GM18519 (cell line): ENCODE measurements around the gene GAREM1.
"Not testable (repeated sequence)": the region's sequence is repeated elsewhere in the genome, so short reads cannot be mapped to it uniquely, and the experiment has no call there.

Source experiments
- ATAC-seq: cut with Tn5 transposase; IDR thresholded peaks from one replicate; pipeline ENCODE4 v1.9.1; 2021; ENCODE audit warnings: mild to moderate bottlenecking, moderate library complexity; ENCODE audit not compliant: unreplicated experiment, low FRiP score

Gene GAREM1

GRCh38 chr18:32270341-32270740 is 200.3 kb downstream of the GAREM1 start:
- ATAC-seq: no peak

GRCh38 chr18:32267463-32267862 is 203.2 kb downstream of the GAREM1 start:
- no peak for ATAC-seq

GRCh38 chr18:32264401-32264800 is 206.3 kb downstream of the GAREM1 start:
- no peak for ATAC-seq

- no peak for ATAC-seq
Measured at GRCh38 chr18:32262092-32262491, 208.6 kb downstream of the GAREM1 start.

GRCh38 chr18:32261003-32261402 is 209.7 kb downstream of the GAREM1 start:
- ATAC-seq: no peak

- no peak for ATAC-seq
Measured at GRCh38 chr18:32259553-32259952, 211.1 kb downstream of the GAREM1 start.

- ATAC-seq: peak; percentile 43
Measured at GRCh38 chr18:32258558-32259204, 212.0 kb downstream of the GAREM1 start.

- ATAC-seq: no peak
Measured at GRCh38 chr18:32258148-32258547, 212.5 kb downstream of the GAREM1 start.

- ATAC-seq: no peak
Measured at GRCh38 chr18:32257084-32257785, 213.4 kb downstream of the GAREM1 start.

GRCh38 chr18:32255570-32255969 is 215.1 kb downstream of the GAREM1 start:
- ATAC-seq: no peak

GRCh38 chr18:32252141-32252860 is 218.4 kb downstream of the GAREM1 start:
- ATAC-seq: no peak

- no peak for ATAC-seq
Measured at GRCh38 chr18:32251466-32251865, 219.2 kb downstream of the GAREM1 start.

- no peak for ATAC-seq
Measured at GRCh38 chr18:32249147-32249929, 221.3 kb downstream of the GAREM1 start.

- ATAC-seq: no peak
Measured at GRCh38 chr18:32244881-32245280, 225.8 kb downstream of the GAREM1 start.

GRCh38 chr18:32243358-32243757 is 227.3 kb downstream of the GAREM1 start:
- no peak for ATAC-seq

GRCh38 chr18:32242395-32242794 is 228.3 kb downstream of the GAREM1 start:
- no peak for ATAC-seq

- ATAC-seq: no peak
Measured at GRCh38 chr18:32238635-32239268, 231.9 kb downstream of the GAREM1 start.

GRCh38 chr18:32237049-32237448 is 233.6 kb downstream of the GAREM1 start:
- no peak for ATAC-seq

- not testable (repeated sequence) for ATAC-seq
Measured at GRCh38 chr18:32233348-32233747, 237.3 kb downstream of the GAREM1 start.

- ATAC-seq: no peak
Measured at GRCh38 chr18:32219431-32220018, 251.2 kb downstream of the GAREM1 start.
